Astrocyte of the cerebellum (primary cell): Measurements from ENCODE around the gene CREM.

Experiments
- DNase-seq: peaks from one replicate; pipeline ENCODE4 v3.0.0-alpha.2; 2011; ENCODE audit warnings: low read depth
- H3K4me3 ChIP-seq: 2 replicates; pipeline ENCODE4 v1.5.1; 2011; ENCODE audit warnings: mild to moderate bottlenecking, low read depth, low read length, moderate library complexity
- in situ Hi-C: cut with HindIII; loops from 2 replicates; pipeline ENCODE4 v1.10.0; 2017; ENCODE audit warnings: low sequenced_read_pairs
- TF ChIP-seq, protein P1 (sequence below): IDR thresholded peaks from 2 replicates; pipeline ENCODE4 v1.5.1; 2012; ENCODE audit warnings: low read length, low read depth, moderate library complexity, mild to moderate bottlenecking; ENCODE audit errors: missing control alignments

CREM gene

DNA sequence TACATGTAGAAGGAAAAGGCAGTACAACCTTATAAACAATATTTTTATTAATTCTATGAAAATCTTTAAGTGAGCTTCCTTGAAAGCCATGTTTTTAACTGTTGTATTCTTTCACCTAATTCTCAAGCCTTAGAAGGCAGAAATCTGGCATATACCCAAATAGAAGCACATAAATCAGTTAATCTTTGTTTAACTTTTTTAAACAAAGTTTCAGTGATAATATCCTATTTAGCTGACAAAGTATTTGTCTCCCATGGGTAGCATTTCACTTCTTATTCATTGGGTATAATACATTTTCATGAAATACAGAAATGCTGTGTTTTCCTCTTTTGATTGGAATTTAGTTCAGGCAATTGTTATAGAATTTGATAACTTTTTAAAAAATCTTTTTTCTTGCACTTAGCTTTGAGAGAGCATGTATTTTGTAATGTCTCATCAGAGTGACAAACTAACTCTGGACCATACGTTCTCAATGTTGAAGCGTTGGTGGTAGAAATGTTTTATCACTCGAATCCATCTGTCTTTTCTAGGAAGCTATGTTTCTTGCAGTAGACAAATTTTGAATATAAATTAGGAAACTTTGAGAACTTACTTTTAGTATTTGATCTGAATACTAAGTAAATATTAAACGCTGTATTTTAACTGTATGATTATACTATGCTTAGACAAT lies 78.1 kb downstream of the CREM start:
- TF ChIP-seq, protein P1, sequence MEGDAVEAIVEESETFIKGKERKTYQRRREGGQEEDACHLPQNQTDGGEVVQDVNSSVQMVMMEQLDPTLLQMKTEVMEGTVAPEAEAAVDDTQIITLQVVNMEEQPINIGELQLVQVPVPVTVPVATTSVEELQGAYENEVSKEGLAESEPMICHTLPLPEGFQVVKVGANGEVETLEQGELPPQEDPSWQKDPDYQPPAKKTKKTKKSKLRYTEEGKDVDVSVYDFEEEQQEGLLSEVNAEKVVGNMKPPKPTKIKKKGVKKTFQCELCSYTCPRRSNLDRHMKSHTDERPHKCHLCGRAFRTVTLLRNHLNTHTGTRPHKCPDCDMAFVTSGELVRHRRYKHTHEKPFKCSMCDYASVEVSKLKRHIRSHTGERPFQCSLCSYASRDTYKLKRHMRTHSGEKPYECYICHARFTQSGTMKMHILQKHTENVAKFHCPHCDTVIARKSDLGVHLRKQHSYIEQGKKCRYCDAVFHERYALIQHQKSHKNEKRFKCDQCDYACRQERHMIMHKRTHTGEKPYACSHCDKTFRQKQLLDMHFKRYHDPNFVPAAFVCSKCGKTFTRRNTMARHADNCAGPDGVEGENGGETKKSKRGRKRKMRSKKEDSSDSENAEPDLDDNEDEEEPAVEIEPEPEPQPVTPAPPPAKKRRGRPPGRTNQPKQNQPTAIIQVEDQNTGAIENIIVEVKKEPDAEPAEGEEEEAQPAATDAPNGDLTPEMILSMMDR: no peak
- no peak for DNase-seq
- in situ Hi-C loops: no loop called here
- H3K4me3 ChIP-seq: no peak overlapping the region

DNA sequence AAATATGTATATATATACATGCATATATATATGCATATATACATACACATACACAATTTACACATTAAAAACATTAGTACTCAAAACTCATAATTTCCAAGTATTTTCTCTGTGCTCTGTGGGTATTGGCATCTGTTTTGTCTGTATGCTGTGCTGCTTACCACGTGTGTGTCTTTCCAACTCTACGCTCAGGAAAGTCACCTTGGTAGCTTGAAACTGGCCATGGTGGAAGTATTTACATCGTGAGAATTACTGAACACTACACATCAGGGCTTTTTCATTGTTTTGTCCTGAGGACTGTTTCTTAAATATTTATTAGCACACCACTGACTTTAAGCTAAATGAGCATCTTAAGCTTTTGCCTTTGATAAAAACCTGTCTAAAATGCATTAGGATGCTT lies 79.6 kb downstream of the CREM start:
- TF ChIP-seq, protein P1: no peak
- in situ Hi-C loops: no loop called here
- DNase-seq: no peak
- H3K4me3 ChIP-seq: no peak overlapping the region

DNA sequence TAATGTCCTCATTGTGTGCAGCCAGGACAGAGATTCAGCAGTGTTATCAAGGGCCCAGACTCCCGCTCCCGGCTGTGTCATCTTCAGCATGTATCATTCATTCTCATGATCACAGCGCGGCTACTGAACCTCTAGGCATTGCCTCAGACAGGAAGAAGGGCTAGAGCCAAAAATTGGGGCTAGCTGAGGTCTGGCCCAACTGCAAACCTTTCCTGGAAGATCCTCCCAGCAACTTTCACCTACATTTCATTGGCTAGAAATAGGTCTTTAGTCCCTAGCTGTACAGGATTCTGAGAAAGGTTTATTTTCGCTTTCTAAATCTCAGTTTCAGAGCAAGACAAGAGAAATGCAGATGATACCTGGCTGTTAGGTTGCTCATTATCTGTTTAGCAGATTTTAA lies 81.9 kb downstream of the CREM start:
- H3K4me3 ChIP-seq: no peak overlapping the region
- TF ChIP-seq, protein P1: no peak
- no peak for DNase-seq
- in situ Hi-C loops: no loop called here

DNA sequence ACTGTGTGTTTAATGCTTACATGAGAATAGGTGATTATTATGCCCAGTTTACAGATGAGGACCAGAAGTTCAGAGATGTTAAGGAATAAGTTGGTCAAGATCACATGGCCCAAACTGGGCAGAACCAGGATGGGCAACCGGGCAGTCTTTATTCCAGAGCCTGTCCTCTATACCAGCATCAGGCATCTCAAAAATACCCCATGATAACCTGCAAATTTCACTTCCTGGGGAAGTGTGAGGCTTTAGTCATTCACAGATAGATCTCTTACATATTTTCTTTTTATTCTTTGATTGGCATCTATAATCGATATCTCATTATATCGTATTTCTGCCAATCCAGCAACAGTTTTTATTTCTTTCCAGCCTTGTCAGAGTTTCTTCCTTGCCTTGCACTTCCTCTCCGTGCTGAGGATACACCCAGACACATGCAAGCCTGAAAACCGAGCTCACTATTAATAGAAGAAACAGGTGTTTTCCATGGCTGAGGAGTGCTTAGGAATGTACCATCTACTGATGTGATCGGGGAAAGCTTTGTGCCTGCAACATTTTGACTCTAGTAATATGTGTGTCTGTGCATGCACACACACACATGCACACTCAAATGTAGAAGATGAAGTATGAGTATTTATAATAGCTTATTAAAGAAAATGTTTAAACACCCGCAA lies 82.4 kb downstream of the CREM start:
- no peak overlapping the region for H3K4me3 ChIP-seq
- no peak for DNase-seq
- TF ChIP-seq, protein P1: no peak
- in situ Hi-C loops: no loop called here

DNA sequence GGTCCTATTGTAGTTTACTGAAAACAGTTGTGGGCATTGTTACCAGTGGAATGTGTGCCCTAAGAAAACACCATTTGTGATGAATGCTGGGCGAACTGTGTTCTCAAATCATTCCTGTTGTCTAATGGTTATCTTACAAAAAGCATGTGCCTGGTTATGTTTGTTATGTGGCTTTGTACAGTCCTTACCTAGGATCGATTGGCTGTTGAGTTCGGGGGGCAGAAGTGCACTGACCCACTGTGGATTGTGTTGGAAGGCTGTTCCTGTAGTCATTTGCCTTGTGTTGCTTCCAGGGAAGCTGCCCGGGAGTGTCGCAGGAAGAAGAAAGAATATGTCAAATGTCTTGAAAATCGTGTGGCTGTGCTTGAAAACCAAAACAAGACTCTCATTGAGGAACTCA lies 84.3 kb downstream of the CREM start:
- no peak for DNase-seq
- in situ Hi-C loops: no loop called here
- TF ChIP-seq, protein P1: no peak
- H3K4me3 ChIP-seq: no peak overlapping the region

DNA sequence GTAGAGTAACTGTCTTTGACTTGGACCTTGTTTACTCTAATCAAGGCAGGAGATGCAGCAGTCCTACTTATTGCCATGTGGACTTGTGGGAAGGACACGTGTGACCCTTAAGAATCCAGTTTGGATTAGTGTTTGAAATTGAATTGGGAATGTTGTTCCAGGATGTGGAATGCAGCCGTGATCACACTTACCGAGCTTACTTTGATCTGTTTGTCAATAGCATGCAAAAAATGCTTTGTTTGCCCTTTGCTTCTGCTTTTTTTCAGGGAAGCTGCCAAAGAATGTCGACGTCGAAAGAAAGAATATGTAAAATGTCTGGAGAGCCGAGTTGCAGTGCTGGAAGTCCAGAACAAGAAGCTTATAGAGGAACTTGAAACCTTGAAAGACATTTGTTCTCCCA lies 84.7 kb downstream of the CREM start:
- no peak for DNase-seq
- TF ChIP-seq, protein P1: no peak
- no peak overlapping the region for H3K4me3 ChIP-seq
- in situ Hi-C loops: no loop called here
